ENCODE data around the gene SNX30. TPM values are rescaled to one million over a fixed set of nuclear protein-coding genes. Genes with fewer than 3 reads are reported as not detected.

Gene SNX30
- total RNA-seq, 1 donor from 2014 or later: 67.5 TPM

GRCh38 chr9:112784020-112784785 is 33.6 kb downstream of the SNX30 start:
- peaks cover 43% of the 10 kb centered on the region for H3K4me1 ChIP-seq
- intact Hi-C loops (cut with DNase I): no loop called here
- H3K36me3 ChIP-seq: no peaks in the 10 kb centered on the region
- no peak for DNase-seq
- H3K27ac ChIP-seq: no peak overlapping the region
- no peak for TF ChIP-seq CTCF (IDR thresholded peaks at IDR 0.05)
- H3K4me3 ChIP-seq: no peak overlapping the region
- ATAC-seq: peak in 1 of 2 donors; percentile 36
- no peaks in the 10 kb centered on the region for H3K9me3 ChIP-seq
- H3K27me3 ChIP-seq (ENCODE audit: low read depth): no peaks in the 10 kb centered on the region

GRCh38 chr9:112785986-112786385 is 35.4 kb downstream of the SNX30 start:
- no peak for TF ChIP-seq CTCF (IDR thresholded peaks at IDR 0.05)
- Histone ChIP-seq H3K27me3 (ENCODE audit: low read depth) (no peaks in the 10 kb centered on the region), H3K4me1 (peaks cover 47% of the 10 kb centered on the region), H3K4me3 (no peak overlapping the region), H3K9me3 (no peaks in the 10 kb centered on the region), H3K36me3 (no peaks in the 10 kb centered on the region), H3K27ac (no peak overlapping the region)
- DNase-seq (no peak), ATAC-seq (no peak)
- intact Hi-C loops (cut with DNase I): no loop called here

GRCh38 chr9:112786829-112787520 is 36.4 kb downstream of the SNX30 start:
- no peaks in the 10 kb centered on the region for H3K36me3 ChIP-seq
- no peaks in the 10 kb centered on the region for H3K9me3 ChIP-seq
- DNase-seq (no peak), ATAC-seq (no peak)
- no peak overlapping the region for H3K27ac ChIP-seq
- TF ChIP-seq CTCF (IDR thresholded peaks at IDR 0.05): no peak
- no peak overlapping the region for H3K4me3 ChIP-seq
- H3K27me3 ChIP-seq (ENCODE audit: low read depth): no peaks in the 10 kb centered on the region
- intact Hi-C loops (cut with DNase I): no loop called here
- peaks cover 47% of the 10 kb centered on the region for H3K4me1 ChIP-seq

- Histone ChIP-seq H3K9me3 (no peaks in the 10 kb centered on the region), H3K4me3 (no peak overlapping the region), H3K27ac (no peak overlapping the region), H3K27me3 (ENCODE audit: low read depth) (no peaks in the 10 kb centered on the region), H3K4me1 (peaks cover 55% of the 10 kb centered on the region), H3K36me3 (no peaks in the 10 kb centered on the region)
- ATAC-seq: peak; percentile 84 to 86
- TF ChIP-seq CTCF (IDR thresholded peaks at IDR 0.05): no peak
- intact Hi-C loops (cut with DNase I): no loop called here
- DNase-seq: no peak
Observed at GRCh38 chr9:112787978-112788377, 37.4 kb downstream of the SNX30 start.

GRCh38 chr9:112789473-112789872 is 38.9 kb downstream of the SNX30 start:
- H3K9me3 ChIP-seq: no peaks in the 10 kb centered on the region
- H3K27ac ChIP-seq: peak overlapping the region; percentile 19
- H3K36me3 ChIP-seq: no peaks in the 10 kb centered on the region
- intact Hi-C loops (cut with DNase I): no loop called here
- DNase-seq (no peak), ATAC-seq (no peak)
- TF ChIP-seq CTCF (IDR thresholded peaks at IDR 0.05): no peak
- H3K27me3 ChIP-seq (ENCODE audit: low read depth): no peaks in the 10 kb centered on the region
- H3K4me1 ChIP-seq: peaks cover 54% of the 10 kb centered on the region
- H3K4me3 ChIP-seq: no peak overlapping the region

Measured in lower lobe of right lung (tissue), 2 donors.